ENCODE results near the gene ATXN1.
"Not testable (repeated sequence)": the region's sequence is repeated elsewhere in the genome, so short reads cannot be mapped to it uniquely, and the experiment has no call there.

ATXN1 gene

DNA sequence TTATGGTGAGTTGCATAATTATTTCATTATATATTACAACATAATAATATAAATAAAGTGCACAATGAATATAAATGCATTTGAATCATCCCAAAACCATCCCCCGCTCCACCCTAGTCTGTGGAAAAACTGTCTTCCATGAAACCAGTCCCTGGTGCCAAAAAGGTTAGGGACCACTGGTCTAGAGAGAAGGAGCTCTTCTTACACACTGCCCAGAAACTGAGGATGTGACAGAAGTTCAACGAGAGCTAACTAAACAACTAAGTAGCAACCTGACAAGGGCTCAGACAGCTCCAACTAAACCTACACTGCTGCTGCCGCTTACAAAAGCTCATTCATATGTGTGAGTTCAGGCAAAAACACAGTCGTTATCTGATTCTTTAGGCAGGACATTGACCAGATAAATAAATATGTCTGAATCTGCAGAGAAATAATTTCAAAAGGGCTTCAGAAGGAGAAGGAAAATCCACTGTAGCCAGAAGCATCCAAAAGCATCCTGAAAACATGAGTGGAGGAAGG is 125.9 kb downstream of the ATXN1 start:
- no peak for DNase-seq

DNA sequence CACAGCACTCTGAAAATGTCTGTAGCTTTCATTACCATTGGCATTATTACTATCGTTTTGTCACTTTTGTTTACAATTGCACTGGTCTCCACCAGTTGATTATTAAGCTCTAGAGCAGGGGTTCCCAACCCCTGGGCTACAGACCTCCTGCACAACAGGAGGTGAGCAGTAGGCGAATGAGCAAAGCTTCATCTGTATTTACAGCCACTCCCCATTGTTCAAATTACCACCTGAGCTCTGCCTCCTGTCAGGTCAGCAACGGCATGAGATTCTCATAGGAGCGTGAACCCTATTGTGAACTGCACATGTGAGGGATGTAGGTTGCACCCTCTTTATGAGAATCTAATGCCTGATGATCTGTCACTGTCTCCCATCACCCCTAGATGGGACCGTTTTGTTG is 126.4 kb downstream of the ATXN1 start:
- no peak for DNase-seq

DNA sequence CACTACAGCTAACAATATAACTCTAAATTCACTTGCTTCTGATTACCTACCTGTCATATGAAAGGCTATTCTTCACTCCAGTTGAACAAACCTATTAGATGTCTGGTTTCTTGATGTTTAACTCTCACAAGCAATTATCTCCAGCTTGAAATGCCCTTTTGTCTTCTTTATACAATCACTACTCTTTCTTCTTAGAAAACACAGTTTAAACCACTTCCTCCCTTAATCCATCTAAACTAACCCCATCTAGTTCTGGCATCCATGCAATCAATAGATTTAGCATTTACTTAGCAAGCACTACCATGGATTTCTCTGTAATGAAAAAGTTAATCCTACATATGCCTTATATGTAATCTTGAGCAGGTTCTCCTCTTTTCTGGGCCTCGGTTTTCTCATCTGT is 127.3 kb downstream of the ATXN1 start:
- DNase-seq, result no peak

DNA sequence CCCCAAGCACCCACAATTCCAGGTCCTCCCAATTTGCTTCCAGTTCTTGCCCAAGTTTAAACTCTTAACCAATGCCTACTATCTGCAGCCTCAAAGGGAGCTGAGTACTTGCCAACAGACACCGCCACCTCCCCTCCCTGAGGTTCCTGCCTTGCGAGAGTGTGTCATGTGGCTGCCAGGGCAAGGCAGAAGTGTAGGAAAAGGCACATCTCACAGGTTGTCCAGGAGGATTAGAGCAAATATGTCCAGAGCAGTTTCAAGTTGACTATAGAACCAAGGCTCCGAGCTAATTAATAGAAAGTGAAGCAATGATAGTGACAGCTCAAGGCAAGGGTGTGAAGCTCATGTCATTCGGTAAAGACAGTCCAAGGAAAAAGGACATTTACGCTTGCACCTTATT is 127.8 kb downstream of the ATXN1 start:
- no peak for DNase-seq

DNA sequence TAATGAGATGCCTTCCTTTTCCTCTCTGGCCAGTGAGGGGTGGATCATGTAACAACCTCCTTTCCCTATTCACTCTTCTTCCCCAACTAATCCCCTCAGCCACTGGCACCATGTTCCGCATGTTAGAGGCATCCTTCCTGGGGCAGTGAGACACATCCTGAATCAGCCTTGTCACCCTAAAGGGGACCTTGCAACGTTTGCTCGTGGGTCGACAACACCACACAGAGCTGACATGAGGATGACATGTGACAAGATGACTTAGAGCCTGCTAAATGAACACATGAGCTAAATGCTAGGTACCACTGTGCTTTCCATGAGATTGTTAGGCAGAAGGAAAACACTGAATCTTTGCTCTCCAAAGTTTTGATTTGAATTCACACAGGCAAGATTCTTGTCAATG is 129.2 kb downstream of the ATXN1 start:
- DNase-seq, result no peak

DNA sequence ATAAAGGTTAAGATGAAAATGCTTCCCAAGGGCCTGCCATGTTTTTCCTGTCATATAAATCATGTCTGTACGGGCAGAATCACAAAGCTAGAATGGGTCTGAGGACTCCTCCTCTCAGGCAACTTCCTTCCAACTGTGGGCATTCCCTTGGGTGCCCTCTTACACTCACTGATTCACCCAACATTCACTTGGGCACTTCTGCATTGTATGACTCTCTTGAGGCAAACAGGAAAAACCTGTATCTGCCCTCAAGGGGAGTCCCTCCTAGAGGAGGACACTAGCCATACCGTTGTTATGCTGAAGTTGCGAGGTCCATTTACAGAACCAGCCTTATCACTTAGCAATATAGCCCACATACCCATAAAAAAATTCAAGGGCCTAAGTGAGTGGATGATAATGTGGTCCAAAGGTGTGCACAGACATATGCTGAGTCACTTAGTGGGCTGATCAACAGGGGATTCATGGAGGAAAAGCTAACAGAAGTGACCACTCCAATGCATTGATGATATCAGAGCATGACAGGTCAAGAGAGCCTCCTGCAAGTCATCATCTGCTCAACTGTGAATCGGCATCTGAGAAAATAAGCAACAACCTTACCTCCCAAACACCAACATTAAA is 131.1 kb downstream of the ATXN1 start:
- no peak for DNase-seq

DNA sequence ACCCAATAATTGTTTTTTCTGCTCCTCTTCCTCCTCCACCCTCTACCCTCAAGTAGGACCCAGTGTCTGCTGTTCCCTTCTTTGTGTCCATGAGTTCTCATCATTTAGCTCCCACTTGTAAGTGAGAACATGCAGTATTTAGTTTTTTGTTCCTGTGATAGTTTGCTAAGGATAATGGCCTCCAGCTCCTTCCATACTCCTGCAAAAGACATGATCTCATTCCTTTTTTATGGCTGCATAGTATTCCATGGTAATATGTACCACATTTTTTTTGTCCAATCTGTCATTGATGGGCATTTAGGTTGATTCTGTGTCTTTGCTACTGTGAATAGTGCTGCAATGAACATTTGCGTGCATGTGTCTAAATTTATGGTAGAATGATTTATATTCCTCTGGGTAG is 132.7 kb downstream of the ATXN1 start:
- not testable (repeated sequence) for DNase-seq

DNA sequence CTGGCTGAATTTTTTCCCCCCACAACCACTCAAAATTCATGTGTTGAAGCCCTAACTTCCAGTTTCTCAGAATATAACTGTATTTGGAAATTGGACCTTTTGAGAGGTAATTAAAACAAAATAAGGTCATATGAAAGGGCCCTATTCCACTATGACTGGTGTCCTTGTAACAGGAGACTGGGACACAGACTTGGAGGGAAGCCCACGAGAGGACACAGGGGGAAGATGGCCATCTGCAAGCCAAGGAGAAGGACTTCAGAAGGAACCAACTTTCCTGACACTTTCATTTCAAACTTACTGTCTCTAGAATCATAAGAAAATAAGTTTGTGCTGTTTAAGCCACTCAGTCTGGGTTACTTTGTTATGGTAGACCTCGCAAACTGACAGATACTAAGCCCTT is 134.6 kb downstream of the ATXN1 start:
- no peak for DNase-seq

DNA sequence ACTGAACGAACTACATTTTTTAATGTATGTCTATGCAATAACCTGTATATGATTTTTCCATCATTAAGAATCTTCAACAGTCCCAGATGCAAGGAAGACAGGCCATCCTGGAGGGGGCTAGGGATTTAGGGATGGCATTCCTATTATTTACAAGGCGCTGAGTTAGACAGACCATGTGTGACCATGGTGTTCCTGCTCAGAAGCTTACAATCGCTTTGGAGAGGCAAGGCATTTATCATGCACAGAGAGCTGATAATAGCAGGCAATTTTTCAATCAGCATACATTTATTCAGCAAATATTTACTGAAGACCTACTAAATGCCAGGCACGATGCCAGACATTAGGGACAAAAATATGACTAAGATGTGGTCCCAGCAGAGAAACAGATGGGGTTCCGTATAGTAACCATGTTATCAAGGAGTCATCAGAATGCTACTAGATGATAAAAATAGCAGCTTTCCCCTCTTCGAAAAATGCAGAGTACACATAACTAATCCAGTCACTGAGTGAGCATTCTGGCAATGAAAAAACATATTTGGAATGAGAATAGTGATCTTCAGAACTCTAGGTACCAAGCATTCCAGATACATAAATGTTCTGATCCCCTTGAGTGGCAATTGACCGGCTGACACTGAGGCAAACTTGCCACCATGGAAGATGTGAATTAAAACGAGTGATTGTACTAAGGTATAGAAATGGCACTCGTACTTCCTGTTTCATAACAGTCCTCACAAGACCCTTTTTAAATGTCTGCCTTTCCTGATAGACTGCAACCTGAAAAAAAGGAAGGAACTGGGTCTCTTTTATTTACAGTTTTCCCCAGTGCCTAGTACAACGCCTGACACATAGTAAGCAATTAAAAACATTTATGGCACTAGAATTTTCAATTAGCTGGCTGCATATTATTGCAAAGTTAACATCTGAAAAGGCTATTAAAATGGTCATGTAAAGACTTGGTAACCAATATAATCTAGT is 135.7 kb downstream of the ATXN1 start:
- no peak for DNase-seq

DNA sequence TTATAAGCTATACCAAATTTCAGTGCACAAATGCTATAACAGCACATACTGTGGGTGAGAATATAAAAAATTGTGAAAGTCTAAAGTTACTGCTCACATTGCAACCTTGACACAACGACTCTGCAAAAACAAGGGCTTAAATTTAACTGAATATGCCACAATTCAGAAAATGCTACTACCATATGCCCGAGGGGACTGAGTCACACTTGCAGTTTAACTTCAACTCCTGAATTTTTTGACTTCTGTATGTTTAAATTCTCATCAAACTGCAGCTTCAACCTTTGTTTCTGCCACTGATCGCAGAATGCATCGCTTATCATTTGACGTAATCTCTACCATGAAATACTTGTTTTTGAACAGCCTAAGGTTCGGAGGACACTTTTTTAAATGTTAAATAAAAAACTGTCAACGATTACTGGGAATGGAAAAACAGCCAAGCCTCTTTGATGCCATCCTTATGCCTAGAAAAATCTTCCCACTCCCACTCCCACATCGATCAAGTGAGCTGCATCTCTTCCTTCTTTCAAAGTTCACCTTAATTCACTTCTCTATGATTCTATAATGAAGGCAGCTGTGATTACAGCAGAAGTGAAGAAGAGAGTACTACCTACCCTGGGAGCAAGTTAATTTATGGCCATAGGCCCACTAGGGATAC is 136.5 kb downstream of the ATXN1 start:
- DNase-seq, result no peak

DNA sequence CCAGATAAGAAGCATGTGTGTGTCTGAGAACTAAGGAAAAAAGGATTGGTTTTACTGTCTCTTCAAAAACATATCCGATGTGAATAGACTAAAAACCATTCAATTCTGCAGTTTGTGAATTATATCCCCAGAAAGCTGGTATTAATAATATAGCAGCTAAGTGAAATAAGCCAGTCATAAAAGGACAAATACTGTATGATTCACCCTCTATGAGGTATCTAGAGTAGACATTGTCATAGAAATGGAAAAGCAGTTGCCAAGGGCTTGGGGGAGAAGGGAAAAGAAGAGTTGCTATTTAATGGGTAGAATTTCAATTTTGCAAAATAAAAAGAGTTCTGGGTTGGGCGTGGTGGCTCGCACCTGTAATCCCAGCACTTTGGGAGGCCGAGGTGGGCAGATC is 137.5 kb downstream of the ATXN1 start:
- no peak for DNase-seq

DNA sequence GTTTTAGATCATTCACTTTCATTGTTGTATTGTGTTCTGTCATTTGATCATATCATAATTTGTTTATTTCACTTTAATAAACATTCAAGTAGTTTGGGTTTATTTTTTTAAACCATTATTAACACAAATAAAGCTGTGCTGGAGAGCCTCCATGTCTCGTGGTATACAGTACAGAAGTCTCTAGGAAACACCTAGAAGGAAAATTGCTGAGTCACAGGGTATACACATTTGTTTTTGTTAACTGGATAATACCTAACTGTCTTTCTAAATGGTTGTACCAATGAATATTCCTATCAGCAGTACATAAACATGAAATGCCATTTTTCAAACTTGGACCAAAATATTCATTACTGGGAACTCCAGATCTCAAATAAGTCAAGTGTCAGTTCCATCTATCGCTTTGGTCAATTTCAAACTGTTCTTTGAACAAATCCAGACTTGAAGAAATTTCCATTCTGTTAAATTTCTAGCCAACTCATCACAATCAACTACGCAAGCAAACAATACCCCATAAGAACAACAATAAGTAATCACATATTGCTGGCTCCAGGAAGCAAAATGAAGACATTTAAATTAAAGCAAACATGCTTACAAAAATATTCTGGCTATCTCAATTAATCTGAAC is 138.1 kb downstream of the ATXN1 start:
- no peak for DNase-seq

DNA sequence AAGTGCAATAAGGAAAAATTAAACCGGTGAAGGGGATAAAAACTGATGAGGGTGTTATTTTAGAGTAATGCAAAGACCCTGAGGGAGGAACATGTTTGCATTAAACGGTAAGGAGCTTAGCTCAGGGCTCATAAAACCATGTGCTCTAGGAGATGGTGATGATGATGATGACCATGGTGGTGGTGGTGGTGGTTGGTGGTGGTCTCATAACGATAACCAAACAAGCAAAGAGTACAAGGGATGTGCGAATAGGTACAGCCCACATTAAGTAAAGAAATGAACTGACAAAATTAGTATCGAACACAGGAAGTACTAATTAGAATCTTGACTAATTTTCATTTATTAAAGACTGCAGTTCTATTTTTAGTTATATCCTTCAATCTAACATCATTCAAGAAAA is 139.1 kb downstream of the ATXN1 start:
- no peak for DNase-seq

DNA sequence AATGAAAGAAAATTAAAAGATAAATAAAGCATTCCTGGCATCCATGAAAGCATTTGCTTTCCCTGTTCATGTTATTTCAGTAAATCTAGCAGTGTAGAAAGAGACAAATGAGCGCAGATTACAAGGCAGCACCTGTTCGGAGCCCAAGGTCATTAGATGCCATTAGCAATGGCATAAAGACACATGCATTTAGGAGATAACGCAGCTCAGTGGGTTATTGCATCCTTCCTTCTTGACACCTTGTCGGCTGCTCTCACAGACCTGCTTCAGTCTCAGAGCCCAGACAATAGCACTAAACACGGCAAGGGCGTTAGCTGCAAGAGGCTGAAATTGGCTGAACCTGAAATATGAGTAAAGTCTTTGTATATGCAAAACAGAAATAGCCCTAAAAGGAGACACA is 140.3 kb downstream of the ATXN1 start:
- DNase-seq, result no peak

DNA sequence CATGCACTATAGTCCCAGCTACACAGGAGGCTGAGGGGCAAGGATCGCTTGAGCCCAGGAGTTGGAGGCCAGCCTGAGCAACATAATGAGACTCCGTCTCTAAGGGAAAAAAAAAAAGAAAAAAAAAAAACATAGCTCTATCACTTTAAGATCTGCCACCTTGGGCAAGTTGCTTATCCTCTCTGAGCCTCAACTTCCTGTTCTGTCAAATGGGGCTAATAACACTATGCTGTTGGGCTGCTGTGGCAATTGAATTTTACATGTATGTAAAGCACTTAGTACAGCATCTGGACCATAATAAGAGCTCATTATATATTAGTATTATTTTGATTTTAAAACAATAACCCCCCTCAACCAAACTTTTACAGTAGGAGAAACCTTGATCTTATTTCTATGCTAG is 141.5 kb downstream of the ATXN1 start:
- no peak for DNase-seq

DNA sequence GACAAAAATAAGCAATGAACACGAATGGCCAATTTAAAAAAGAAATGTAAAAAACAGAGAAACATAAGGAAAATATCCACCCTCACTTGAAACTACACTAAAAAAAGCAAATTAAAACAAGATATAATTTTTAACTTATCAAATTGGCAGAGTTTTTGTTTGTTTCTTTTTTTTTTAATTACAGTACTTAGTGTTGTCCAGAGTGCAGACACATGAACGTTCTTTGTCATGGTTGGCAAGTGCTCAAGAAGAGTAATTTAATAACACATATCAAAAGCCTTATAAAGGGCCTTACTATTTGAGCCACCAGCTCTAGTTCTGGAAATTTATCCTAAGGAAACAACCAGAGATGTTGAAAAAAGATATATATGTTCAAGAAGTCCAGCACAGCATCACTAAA is 142.3 kb downstream of the ATXN1 start:
- DNase-seq, result no peak

DNA sequence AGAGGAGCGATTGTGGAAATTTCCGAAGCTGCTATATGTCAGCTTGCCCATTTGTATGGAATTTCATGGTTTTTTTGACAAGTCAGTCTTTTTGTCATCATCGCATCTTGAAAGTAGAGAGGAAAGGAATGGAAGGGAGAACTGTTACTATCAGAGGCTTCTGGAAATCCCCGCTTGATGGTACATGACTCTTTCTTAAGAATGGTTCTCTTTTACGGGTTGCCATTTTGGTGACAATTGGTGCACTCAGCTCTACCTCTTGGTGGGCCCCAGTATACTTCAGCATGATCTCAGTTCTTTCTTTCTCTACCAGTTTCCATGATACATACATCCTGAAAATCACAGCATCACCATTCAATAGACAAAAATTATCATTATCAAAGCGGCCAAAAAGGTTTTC is 146.0 kb downstream of the ATXN1 start:
- DNase-seq, result not testable (repeated sequence)

DNA sequence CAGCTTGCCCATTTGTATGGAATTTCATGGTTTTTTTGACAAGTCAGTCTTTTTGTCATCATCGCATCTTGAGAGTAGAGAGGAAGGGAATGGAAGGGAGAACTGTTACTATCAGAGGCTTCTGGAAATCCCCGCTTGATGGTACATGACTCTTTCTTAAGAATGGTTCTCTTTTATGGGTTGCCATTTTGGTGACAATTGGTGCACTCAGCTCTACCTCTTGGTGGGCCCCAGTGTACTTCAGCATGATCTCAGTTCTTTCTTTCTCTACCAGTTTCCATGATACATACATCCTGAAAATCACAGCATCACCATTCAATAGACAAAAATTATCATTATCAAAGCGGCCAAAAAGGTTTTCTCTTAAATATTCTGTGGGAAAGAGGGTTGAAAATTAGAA is 147.1 kb downstream of the ATXN1 start:
- DNase-seq, result not testable (repeated sequence)

DNA sequence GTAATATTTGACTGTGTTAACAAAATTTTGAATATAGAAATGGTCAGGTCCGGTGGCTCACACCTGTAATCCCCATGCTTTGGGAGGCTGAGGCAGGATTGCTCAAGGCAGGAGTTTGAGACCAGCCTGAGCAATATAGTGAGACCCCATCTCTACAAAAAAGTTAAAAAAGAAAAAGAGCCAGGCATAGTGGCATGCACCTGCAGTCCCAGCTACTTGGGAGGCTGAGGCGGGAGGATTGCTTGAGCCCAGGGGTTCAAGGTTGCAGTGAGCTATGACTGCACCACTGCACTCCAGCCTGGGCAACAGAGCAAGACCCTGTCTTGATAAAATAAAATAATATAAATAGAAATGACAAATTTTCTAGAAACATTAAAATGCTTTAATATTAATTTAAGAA is 147.8 kb downstream of the ATXN1 start:
- DNase-seq, result not testable (repeated sequence)

DNA sequence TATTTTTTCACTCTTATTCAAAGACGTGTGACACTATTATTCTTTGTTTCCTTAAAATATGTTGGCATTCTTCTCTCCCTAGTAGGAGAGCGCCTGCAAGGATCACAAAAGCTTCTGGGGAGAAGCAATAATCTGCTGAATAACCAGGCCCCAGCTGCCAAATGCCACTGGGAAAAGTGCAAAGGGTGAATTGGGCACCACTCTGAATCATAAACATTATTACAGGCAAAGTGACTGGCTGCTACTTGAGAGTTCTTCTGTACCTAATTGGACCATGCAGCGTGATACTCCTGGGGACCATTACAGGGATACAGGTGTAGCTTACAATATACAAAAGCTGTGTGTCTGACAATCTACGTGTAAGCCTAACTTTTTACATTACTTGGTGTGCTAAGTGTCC is 152.8 kb downstream of the ATXN1 start:
- no peak for DNase-seq

DNA sequence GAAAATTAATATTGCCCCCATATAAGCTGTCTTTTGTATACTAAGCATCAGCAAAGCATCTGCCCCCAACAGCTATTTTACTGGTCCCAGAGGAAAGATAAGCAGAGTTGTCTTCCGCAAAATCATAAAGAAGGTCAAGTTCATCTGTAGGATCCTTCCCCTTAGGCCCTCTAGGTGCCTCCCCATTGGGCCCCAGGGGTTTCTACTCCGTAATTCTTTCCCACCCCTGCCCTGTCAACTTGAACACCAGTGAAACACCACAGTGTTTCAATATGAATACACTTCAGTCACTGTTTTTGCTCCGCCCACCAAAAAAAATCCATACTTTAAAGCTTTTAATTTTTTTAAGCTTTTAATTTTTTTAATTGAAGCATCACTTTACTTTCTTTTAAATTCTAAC is 159.2 kb downstream of the ATXN1 start:
- no peak for DNase-seq

DNA sequence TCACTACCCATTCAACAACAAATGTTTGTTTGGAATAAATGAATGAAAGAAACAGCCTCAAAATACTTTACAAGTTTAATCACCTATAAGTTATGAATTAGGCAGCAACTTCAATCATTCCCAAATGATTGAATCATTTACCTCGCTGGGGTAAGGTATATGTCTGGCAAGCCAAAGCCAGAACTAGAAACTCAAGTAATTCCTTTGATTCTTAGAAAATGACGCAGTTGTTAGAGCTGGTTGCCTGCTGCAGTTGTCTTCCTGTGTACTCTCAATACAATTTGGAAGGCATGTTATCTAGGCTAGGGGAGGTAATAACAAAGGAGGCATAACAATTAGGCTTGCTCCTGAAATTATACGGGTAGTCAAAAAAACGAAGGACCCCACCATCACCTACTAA is 160.6 kb downstream of the ATXN1 start:
- DNase-seq, result no peak

DNA sequence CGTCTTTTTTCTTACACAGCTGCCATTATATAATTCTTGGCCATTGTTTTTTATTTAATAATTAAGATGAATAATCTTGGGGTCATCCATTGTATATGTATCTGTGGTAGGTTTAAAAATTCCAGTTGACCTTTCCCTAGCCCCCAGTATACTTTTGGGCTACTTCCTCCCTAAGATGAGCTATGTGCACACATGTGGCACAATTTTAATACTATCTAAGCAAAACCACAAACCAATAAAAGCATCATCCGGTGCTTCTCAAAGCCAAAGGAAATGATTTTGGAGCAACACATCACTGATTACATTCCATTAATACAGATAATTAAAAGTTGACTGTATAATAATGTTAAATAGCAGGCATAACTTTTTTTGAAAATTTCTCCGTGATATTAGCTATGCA is 161.2 kb downstream of the ATXN1 start:
- no peak for DNase-seq

Measured in activated CD4-positive, CD25-positive, alpha-beta regulatory T cell treated with anti-CD3 and anti-CD28 coated beads, Interleukin-2, amount 50 U/mL, for 72 hours (primary cell).